Endodermal cell (in vitro differentiated cells): Measurements from ENCODE around the gene PPM1B. TPM values are rescaled to one million over a fixed set of nuclear protein-coding genes. Genes with fewer than 3 reads are reported as not detected.
"Not testable (repeated sequence)": the region's sequence is repeated elsewhere in the genome, so short reads cannot be mapped to it uniquely, and the experiment has no call there.

Experiments
- DNase-seq: peaks from one replicate; pipeline ENCODE4 v3.0.0-alpha.2; 2017
- H3K27ac ChIP-seq: 2 replicates; pipeline ENCODE4 v1.5.1; 2013; ENCODE audit warnings: mild to moderate bottlenecking, low read depth, low read length, moderate library complexity
- H3K27me3 ChIP-seq: 2 replicates; pipeline ENCODE4 v1.6.1; 2013; ENCODE audit warnings: mild to moderate bottlenecking, low read length, moderate library complexity; ENCODE audit not compliant: insufficient read depth, control insufficient read depth, poor library complexity, severe bottlenecking
- H3K36me3 ChIP-seq: 2 replicates; pipeline ENCODE4 v1.7.0; 2013; ENCODE audit warnings: mild to moderate bottlenecking, low read length, moderate library complexity; ENCODE audit not compliant: control insufficient read depth, insufficient read depth
- H3K4me1 ChIP-seq: one replicate; pipeline ENCODE4 v1.7.0; 2013; ENCODE audit warnings: low read length; ENCODE audit not compliant: control insufficient read depth, insufficient read depth
- H3K4me3 ChIP-seq: 2 replicates; pipeline ENCODE4 v1.5.1; 2013; ENCODE audit warnings: mild to moderate bottlenecking, low read length, moderate library complexity
- H3K9ac ChIP-seq: 2 replicates; pipeline ENCODE4 v1.6.1; 2013; ENCODE audit warnings: mild to moderate bottlenecking, low read length, moderate library complexity; ENCODE audit not compliant: poor library complexity, severe bottlenecking; ENCODE audit errors: extremely low read depth
- H3K9me3 ChIP-seq: 2 replicates; pipeline ENCODE4 v1.6.1; 2013; ENCODE audit warnings: mild to moderate bottlenecking, low read length, moderate library complexity; ENCODE audit not compliant: control insufficient read depth
- H3K27ac Mint-ChIP-seq: 2 replicates; pipeline ENCODE4 v1.8.0; 2020; ENCODE audit warnings: mixed read lengths
- H3K27me3 Mint-ChIP-seq: 2 replicates; pipeline ENCODE4 v1.8.0; 2021; ENCODE audit warnings: mild to moderate bottlenecking, mixed read lengths; ENCODE audit not compliant: insufficient read depth
- H3K36me3 Mint-ChIP-seq: 2 replicates; pipeline ENCODE4 v1.8.0; 2020; ENCODE audit warnings: low read depth, mixed read lengths
- H3K4me1 Mint-ChIP-seq: 2 replicates; pipeline ENCODE4 v1.8.0; 2020; ENCODE audit warnings: mixed read lengths
- H3K4me3 Mint-ChIP-seq: 2 replicates; pipeline ENCODE4 v1.8.0; 2020; ENCODE audit warnings: mild to moderate bottlenecking, moderate library complexity, mixed read lengths
- H3K9me3 Mint-ChIP-seq: 2 replicates; pipeline ENCODE4 v1.8.0; 2020; ENCODE audit warnings: mild to moderate bottlenecking, mixed read lengths
- CTCF ChIP-seq: fragments of 200-600 bp; sonication (generic); conservative IDR thresholded peaks from 2 replicates; pipeline ENCODE4 v1.5.0; 2021; ENCODE audit warnings: antibody characterized with exemption, mild to moderate bottlenecking
- WGBS, 2 experiments: methylation state at CpG; one replicate each; pipeline versions ENCODE4 v1.1.5 to v1.1.7; 2013; ENCODE audit warnings: missing lambda C conversion rate in 2 of 2, mixed read lengths in 1 of 2; ENCODE audit not compliant: insufficient coverage in 1 of 2, insufficient read length in 1 of 2; 5-methylcytosine and 5-hydroxymethylcytosine counted together
- total RNA-seq, 2 donors: library from RNA; stranded (reverse); fragmentation: NEBNext Ultra II Directional in 1 of 2; extraction: Animal tissue kit (Norgen Biotek cat#: 25700) in 1 of 2; gene quantifications; 2 replicates in 1 of 2; 3 replicates in 1 of 2; pipeline ENCODE4 v1.2.1, GENCODE V29; 2021

PPM1B gene
- total RNA-seq, 2 donors from 2014 or later = 54.9 to 70.5 TPM

- H3K4me3 ChIP-seq = peak overlapping the region; percentile 47
- Mint-ChIP-seq H3K36me3 (no peaks in the 10 kb centered on the region), H3K4me1 (peaks cover 31% of the 10 kb centered on the region), H3K27ac (no peak overlapping the region), H3K27me3 (no peaks in the 10 kb centered on the region), H3K9me3 (no peaks in the 10 kb centered on the region), H3K4me3 (no peak overlapping the region)
- H3K4me1 ChIP-seq = peaks cover 7% of the 10 kb centered on the region
- no peak for TF ChIP-seq CTCF
- no peaks in the 10 kb centered on the region for H3K36me3 ChIP-seq
- no peak overlapping the region for H3K27ac ChIP-seq
- no peak for DNase-seq
- H3K9ac ChIP-seq = no peak overlapping the region
- no peaks in the 10 kb centered on the region for H3K27me3 ChIP-seq
- H3K9me3 ChIP-seq = no peaks in the 10 kb centered on the region
- WGBS, 2 experiments = 92% methylated on average over 1 of the region's 1 CpG; no CpG with 5 or more reads in 1 of the 2 experiments
Measured at GRCh38 chr2:44246436-44246835, 77.8 kb downstream of the PPM1B start.

- Histone ChIP-seq H3K9me3 (no peaks in the 10 kb centered on the region), H3K27ac (no peak overlapping the region), H3K9ac (no peak overlapping the region), H3K4me1 (peaks cover 7% of the 10 kb centered on the region), H3K27me3 (no peaks in the 10 kb centered on the region), H3K36me3 (no peaks in the 10 kb centered on the region), H3K4me3 (no peak overlapping the region)
- no peaks in the 10 kb centered on the region for H3K27me3 Mint-ChIP-seq
- 87% methylated on average over 3 of the region's 3 CpGs; no CpG with 5 or more reads in 1 of the 2 experiments for WGBS, 2 experiments
- peaks cover 3% of the 10 kb centered on the region for H3K9me3 Mint-ChIP-seq
- no peak for DNase-seq
- TF ChIP-seq CTCF = no peak
- peaks cover 31% of the 10 kb centered on the region for H3K4me1 Mint-ChIP-seq
- no peak overlapping the region for H3K27ac Mint-ChIP-seq
- H3K4me3 Mint-ChIP-seq = no peak overlapping the region
- H3K36me3 Mint-ChIP-seq = no peaks in the 10 kb centered on the region
Measured at GRCh38 chr2:44246840-44247369, 78.2 kb downstream of the PPM1B start.

- H3K4me3 Mint-ChIP-seq = no peak overlapping the region
- Histone ChIP-seq H3K27me3 (no peaks in the 10 kb centered on the region), H3K9me3 (peaks cover 7% of the 10 kb centered on the region), H3K27ac (no peak overlapping the region), H3K9ac (no peak overlapping the region), H3K36me3 (no peaks in the 10 kb centered on the region), H3K4me1 (peaks cover 7% of the 10 kb centered on the region), H3K4me3 (no peak overlapping the region)
- H3K9me3 Mint-ChIP-seq = peaks cover 12% of the 10 kb centered on the region
- DNase-seq = peak; percentile 81
- no peaks in the 10 kb centered on the region for H3K36me3 Mint-ChIP-seq
- peak overlapping the region; percentile 23 for H3K27ac Mint-ChIP-seq
- peaks cover 31% of the 10 kb centered on the region for H3K4me1 Mint-ChIP-seq
- peak; percentile 81 for TF ChIP-seq CTCF
- WGBS, 2 experiments = 83 to 94% methylated on average over 3 of the region's 3 CpGs
- no peaks in the 10 kb centered on the region for H3K27me3 Mint-ChIP-seq
Measured at GRCh38 chr2:44247924-44248323, 79.2 kb downstream of the PPM1B start.

- H3K27me3 Mint-ChIP-seq, H3K4me3 Mint-ChIP-seq, H3K36me3 ChIP-seq, H3K27me3 ChIP-seq, H3K9ac ChIP-seq, H3K36me3 Mint-ChIP-seq, DNase-seq, H3K4me1 ChIP-seq, H3K27ac Mint-ChIP-seq, H3K27ac ChIP-seq, H3K4me3 ChIP-seq: not testable (repeated sequence)
- 89 to 90% methylated on average over 5 to 6 of the region's 6 CpGs for WGBS, 2 experiments
- H3K4me1 Mint-ChIP-seq = peaks cover 29% of the 10 kb centered on the region
- peaks cover 20% of the 10 kb centered on the region for H3K9me3 ChIP-seq
- peaks cover 21% of the 10 kb centered on the region for H3K9me3 Mint-ChIP-seq
Measured at GRCh38 chr2:44249269-44249668, 80.6 kb downstream of the PPM1B start.
